HG03460 (cell line): ENCODE data around the gene SLIT3.

Source experiments
- ATAC-seq: cut with Tn5 transposase; IDR thresholded peaks from one replicate; pipeline ENCODE4 v1.9.1; 2021; ENCODE audit not compliant: unreplicated experiment

Gene SLIT3

DNA sequence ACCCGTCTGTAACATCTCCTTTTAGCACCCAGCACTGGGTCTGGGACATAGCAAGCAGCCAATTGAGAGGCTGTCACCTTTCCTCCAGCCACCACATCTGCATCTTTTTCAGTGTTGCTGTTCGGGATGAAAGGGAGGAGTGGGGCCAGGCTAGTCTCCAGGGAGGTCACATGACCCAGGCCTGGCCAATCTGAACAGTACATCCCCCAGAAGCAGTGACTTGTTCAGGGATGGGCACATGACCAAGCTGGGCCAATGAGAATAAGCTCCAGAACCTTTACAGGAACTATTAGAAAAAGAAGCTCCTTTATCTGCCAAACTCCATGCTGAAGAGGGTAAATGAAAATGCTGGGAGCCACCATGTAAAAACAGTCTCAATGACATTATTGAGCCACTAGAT, 359.0 kb downstream of the SLIT3 start:
- ATAC-seq = no peak

DNA sequence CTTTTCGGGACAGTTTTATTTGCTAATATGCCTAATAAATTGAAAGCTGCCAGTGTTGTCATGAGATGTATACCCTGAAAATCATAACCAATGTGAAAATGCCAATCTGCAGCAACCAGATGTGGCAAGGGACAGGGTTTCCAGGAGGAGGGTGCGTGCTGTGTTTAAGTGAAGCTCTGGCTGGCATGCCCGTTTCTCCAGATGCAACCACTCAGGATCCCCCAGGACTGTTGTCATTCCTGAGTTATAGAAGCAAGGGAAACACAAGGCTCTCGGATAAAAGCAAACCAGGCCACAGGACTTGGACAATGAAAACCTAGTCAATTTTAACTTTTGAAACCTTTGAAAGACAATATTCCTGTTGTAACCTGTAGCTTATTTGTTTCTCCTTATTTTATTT, 360.2 kb downstream of the SLIT3 start:
- ATAC-seq = no peak

DNA sequence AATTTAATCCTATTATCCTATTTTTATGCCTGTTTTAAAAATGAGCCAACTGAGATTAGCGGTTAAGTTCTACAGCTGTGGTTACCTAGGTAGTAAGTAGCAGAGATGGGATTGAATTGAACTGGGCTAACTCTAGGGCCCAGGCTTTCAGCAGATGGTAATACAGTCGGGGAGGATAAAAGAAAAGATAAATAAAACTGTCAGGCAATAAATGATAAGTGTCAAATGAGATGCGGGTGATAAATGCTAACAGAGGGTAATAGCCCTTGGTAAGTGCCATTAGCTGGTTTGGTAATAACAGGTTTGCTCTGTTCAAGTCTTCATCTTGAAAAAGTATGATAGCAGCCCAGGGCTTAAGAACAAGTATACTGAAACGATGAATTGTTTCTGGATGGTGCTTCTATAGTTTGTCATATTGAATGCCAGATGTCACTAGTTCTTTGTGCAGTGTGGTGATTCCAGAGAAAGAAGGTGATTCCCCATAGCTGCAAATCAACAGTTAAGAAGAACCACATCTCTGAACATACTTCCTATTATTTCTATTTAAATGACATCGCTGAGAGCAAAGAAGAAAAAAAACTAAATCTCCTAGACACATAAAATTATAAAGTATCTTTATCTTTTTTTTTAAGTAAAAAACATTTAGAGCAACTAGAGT, 360.9 kb downstream of the SLIT3 start:
- ATAC-seq = no peak

DNA sequence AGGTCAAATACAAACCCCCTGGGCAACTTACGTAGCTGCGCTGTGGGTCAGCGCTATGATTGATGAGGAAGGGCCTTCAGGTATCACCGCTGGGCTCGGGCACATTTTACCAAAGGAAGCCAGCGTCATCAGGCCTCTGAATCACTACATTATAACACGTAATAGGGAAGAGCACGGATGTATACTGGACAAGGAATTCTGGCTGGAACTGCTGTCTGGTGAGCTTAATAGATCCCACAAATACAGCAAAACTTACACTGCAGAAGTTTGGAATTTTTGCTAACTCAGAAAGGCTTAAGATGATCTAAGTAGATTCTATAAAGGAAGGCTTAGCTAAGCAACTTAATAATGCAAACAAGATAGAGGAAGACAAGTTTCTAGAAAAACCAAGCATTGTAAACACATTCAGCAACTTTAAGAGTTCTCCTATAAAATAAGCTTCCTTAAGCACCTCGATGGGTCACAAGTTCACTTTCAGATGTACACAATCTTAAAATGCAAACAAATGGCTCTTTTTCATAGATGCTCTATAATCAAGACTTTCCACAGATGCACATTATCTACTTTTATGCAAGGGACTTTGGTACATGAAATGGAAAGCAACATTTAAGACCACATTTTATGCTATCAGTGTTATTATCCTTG, 361.7 kb downstream of the SLIT3 start:
- no peak for ATAC-seq

DNA sequence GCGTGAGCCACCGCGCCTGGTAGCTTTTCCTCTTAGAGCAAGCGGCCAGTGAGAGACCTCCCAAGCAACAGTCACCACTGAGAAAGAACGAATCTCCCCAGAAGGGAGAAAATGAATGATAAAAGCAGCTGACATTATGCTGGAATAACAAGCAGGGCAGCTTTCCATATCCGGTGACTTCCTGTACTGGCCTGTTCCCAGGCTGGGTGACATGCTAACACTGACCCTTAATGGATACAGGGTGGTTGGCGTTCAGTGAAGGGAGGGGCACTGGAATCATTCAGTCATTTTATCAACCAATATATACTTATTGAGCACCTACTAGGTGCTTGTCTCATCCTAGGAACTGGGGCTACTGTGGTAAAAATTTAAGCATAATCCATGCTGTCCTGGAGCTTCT, 364.4 kb downstream of the SLIT3 start:
- ATAC-seq = no peak

DNA sequence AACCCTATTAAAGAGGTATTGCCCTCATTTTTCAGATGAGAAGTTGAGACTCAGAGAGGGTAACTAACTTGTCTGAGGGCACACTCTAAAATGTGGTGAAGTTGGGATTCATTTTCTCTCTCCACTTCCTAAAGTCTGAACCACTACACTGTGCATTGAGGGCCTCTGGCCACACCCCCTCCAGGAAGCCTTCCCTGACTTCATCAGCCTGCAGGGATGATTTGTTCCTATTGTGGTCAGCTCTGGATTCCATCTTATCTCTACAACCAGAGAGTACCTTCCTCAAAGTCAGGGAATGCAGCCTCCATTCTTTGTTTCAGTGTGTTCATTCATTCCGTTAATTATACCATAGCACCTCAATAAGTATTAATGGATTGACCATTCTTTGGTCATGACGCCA, 365.8 kb downstream of the SLIT3 start:
- ATAC-seq = no peak

DNA sequence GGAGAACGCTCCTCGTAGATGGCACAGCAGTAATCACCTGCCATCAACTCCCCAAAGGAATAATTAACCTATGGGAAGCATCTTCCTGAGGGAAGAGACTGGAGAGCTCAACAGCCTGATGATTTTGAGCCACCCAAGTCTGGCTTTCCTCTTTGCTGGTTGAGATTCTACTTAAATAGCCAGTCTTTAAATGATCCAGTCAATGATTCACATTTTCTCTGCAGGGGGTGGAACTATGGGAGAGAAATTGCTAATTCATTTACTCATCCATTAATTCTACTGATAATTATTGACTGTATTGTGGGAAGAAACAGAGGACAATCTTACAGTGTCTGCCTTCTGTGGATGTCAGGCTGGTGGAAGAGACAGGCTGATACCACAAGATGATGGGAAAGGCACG, 366.8 kb downstream of the SLIT3 start:
- no peak for ATAC-seq

DNA sequence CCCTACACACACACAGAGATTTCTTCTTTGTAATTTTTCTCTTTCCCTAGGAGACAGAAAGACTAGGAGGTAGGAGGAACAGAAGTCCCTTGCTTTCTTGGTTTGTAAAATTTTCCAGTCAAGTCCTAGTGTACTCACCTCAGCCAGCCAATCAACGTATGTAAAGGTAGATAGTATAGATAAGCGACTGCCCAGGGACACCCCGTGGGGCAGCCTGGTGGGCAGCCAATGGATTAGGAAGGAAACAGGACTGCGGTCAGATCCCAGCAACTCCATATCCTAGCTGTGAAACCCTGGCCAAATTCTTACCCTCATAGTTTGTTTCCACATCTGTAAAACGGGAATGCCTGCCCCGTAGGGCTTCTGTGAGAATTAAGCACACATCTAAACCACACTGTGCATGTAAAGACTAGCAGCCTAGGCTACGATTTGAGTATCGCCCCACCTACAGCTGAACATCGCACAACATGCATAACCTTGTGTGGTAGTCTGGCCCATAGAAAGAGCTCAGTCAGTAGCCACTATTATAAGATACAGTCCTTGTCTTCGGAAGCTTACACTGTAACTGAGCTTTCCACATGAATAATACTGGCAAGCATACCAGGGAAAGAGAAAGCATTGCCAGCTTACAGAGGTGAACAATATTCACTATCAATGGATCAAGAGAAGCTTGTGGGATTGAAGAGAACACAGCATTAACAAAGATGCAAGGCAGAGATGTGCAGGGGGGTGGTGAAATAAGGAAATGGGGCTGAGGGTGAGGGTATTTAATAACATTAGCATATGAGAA, 368.3 kb downstream of the SLIT3 start:
- ATAC-seq = no peak

DNA sequence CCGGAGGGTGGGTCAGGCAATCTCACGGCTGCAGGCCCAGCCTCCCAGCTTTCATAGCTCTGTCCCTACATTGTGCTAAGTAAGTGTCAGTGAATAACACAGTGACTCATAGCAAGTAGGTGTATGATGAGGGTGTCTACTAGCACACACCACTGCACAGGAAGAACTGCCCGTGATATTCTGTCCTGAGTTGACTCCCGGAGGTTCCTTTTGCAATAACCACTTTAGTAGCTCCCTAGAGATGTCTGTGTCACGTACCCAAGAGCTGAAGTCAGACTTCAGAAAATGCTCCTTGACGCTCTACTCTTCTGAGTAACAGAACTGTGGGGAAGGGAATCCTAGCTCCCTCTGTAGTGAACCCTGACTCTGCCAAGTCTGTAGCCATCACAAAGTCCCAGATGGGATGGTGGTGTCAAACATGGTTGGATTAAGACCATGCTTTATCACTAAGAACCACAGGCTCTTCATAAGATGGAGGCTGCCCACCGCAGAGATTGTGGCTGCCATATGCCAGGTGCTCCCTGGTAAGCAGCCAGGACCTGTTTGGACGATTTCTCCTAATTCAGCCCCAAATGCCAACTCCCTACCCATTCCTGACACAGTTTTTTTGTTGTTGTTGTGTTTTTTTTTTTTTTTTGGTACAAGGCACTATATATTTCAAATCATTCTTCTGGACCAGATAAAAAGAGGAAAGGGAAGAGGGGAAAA, 369.1 kb downstream of the SLIT3 start:
- no peak for ATAC-seq

DNA sequence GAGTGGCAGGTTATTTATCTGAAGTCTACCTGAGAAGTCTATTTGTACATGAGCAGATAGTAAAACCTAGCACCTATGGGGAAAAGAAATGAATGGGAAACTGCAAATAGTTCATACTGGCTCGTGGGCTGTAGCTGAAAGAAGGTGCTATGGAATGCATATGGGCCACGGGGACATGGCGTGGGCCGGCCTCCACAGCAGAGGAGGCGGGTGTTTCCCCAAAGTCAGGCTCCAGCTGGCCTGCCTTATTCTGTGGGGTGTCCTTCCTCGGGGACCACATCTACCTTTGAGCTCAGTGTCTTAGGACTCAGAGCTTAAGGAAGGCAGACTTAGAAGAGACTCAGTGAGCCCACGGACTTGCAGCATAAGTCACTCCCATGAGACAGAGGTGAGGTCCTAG, 371.3 kb downstream of the SLIT3 start:
- ATAC-seq = no peak

DNA sequence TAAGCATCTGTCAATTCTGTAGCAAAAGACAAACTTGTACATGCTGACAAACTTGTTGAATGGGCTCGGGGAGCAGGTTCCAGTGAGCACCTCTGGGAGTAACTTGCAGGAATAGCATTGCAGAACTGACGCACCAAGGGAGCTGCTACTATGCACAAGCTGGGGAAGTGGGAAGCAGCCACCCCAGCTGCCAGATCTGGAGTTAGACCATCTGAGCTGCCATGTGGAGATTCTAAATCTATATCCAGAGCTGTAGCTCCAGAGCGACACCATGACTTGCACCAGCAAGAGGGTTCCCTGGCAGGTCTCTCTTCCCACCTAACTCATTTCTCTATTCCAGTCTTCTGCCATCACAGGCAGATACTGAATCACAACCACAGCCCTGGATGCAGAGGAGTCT, 375.8 kb downstream of the SLIT3 start:
- ATAC-seq = no peak

DNA sequence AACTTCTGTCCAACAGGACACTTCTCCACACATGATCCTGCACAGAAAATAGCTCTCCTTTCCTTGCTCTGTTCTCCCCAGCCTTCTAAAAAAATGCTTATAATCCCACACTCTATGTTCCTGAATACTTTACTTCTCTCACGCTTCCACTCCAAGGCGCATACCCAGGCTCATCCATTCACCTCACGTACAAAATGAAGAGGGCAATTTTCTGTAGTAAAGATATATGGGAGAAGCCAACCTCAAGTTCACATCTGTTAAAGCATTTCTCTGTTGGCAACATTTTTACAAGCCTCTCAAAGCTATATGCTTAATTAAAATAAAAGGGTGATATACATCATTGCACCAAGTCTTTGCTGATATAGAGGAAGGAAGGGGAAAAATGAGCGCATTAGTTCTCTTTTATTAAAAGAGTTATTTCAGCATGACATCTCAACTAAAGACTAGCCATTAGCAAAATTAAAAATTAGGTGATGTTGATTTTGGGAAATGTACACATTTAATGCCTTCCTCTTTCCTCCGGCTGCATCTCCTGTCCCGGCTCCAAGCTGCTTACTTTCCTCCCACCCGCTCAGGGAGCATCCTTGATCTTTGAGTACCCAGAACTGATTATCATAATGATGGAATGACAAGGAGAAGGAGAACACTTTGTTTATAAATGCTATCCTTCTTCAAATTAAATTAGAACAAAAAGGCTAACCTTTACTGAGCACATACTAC, 379.6 kb downstream of the SLIT3 start:
- no peak for ATAC-seq

DNA sequence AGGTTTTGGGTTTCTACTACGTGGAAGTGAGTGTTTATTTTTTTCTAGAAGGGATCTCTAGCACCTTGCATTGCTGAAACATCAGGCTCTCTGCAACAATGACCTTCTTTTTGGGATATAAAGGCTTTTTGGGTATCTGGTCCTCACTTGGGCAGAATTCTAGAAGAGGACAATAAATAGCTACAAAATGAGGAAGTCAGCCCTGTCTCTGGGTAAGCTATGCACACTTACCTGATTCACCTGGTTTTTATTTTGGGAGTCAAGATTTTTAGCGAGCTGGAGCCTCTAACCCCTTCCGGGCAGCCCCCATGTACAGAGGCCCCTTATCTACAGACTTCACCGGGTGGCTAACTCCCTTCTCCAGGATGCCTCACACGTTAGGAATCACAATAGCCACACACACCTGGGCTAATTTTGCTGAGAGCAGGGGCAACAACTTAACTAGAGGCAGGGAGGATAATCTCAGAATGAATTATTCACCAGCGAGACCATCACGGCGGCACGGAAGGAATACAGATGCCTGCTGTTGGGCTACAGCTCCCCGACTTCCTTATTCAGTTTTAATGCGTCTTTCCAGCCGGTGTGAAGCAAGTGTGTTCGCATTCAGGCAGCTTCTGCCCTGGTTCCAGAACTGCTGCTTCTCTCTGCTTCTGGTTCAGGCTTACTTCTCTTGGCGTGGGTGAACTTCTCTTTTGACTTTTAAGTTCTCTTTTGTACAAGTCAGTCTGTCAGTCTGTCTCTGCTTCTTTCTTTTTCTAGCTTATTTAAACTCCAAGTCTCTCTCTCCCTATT, 380.7 kb downstream of the SLIT3 start:
- no peak for ATAC-seq

DNA sequence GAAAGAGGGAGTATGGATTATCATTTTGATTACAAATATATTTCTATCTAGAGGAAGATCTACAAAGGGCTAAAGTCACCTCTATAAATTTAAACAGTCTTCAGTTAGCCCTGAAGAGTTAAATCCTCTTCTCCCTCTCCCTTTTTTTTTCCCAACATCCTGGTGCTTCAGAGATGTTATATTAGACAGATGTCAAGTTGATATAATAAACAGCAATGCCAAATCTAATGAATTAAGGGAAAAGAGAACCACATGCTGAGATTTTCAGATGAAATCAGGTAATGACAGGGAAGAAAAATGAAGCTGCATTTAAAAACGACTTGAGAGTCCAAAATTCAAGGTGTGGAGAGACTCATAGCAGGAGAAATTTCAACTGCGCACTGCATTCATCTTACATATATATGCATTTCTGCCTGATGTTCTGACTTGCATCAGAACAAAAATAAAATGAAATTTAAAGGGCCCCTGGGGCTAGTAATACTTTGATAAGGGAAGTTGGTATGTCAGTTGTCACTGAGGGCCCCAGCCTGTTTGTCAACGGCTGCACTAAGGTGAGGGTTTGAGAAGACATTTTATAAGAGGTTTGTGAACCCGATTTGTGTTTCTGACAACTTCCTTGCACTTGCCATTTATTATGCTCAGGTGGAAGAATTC, 382.9 kb downstream of the SLIT3 start:
- no peak for ATAC-seq

DNA sequence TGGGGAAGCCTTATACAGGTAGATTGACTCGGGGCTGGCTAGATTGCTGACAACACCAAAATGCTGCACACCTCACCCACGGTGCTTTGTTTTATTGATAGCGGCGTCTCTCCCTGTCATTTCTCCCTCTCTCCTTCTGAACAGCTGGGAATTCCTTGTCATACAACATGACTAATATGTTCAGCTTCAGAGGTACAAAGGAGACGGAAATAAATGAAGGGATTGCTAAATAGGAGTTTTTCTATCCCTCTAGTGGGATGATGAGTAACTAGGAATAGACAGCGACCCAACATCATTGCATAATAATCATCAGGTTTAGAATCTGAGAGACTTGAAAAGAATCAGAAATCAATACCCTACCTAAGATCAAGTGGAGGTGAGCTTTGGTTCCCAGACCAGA, 384.1 kb downstream of the SLIT3 start:
- no peak for ATAC-seq

DNA sequence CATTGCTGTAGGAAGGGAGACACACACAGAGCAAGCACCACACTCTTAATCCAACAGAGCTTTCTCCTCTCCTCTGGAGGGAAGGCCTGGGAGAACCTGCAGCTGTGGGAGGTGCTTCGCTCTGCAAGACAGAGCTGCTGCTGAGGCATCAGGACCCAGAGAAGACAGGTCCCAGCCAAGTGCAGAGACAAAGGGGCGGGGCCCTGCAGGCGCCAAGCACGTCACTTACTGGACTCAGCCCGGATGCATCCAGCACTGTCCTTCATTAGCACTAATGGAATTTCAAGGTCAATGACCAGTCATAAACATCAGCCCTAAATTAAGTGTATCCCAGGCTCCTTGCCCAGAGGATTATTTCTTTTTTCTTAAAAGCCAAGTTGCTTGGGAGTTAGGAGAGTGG, 384.7 kb downstream of the SLIT3 start:
- no peak for ATAC-seq

DNA sequence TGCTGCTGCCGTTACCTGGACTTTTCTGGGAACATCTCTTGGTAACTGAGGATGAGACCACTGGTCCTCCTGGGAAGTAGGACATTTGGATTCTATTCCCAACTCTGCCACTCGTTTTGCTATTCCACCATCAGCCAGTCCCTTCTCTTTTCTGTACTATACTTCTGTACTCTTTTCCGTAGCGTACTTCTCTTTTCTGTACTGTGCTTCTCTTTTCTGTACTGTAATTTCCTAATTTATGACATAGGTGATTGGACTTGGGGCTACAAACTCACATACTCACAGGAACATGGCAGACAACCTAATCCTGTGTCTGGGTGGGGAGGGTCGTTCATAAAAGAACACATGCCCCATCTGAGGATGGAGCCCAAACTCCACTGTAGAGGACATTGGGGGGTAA, 386.4 kb downstream of the SLIT3 start:
- ATAC-seq = no peak

DNA sequence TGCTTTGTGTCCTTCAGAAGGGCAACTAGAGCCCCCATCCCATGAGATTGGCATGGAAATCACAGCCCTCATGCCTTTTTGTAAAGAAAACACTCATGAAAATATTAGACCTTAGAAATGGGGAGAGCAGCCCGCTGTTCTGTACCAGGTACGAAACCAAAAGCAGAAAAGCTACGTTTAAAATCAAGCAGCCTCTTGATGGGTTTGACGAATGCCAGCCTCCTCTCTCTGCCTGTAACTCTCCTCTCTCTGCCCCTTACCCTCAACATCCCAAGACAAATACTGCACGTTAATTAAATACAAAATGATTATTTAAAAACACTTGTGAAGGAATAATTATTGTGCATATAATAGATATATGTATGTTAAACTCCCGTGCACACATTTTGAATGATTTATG, 390.1 kb downstream of the SLIT3 start:
- no peak for ATAC-seq

DNA sequence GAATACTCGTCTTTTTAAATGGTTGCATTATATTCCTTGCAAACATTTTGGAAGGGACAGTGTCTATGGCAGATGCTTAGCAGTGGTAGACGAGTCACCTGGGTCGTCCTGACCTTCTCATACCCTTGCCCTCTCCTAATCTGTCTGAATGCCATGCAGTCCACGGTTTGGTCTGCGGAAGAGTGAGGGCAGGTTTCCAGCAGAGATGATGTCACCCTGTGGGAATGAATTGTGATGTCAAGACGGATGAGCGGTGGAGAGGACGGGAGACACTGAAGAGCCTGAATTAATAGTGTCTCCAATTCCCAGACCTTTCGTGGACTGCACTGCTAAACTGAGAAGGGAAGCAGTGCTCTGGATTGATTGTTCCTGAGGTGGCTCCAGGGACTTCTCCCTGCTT, 392.7 kb downstream of the SLIT3 start:
- ATAC-seq = no peak

DNA sequence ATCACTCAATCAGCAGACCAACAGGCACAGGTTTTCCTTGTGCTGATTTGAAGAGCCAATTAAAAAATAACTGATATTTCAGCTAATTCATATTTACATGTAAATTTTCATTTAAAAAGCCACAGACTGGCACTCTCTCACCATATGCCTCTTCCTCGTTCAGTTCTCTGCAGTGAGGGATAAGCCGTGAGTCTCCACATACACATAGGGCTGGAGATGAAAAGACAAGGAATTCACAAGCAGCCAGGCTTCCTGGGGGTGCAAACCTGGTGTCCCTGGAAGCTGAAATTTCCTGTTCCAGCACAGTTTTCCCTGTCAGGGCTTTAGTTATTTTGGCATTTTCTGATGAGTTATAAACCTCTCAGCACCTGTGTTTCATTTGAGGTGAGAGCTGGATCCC, 397.9 kb downstream of the SLIT3 start:
- no peak for ATAC-seq
